WERI-Rb-1 (cell line): Measurements from ENCODE around the gene SOX5.

Source experiments
- DNase-seq: peaks from one replicate; pipeline ENCODE4 v3.0.0-alpha.2; 2020
- H3K27ac ChIP-seq: fragments of 250-450 bp; sonication (Bioruptor Pico); 2 replicates; pipeline ENCODE4 v1.5.1; 2020; ENCODE audit warnings: mild to moderate bottlenecking, moderate library complexity
- H3K27me3 ChIP-seq: fragments of 250-450 bp; sonication (Bioruptor Pico); 2 replicates; pipeline ENCODE4 v1.5.1; 2021; ENCODE audit warnings: mild to moderate bottlenecking, low read depth, moderate library complexity; ENCODE audit not compliant: insufficient read depth, severe bottlenecking
- H3K36me3 ChIP-seq: fragments of 250-450 bp; sonication (Bioruptor Pico); 2 replicates; pipeline ENCODE4 v1.5.1; 2020; ENCODE audit warnings: mild to moderate bottlenecking, moderate library complexity
- H3K4me3 ChIP-seq: 2 replicates; pipeline ENCODE4 v1.5.1; 2011; ENCODE audit warnings: low read depth, mild to moderate bottlenecking, control low read depth, low read length
- H3K9me3 ChIP-seq: fragments of 250-450 bp; sonication (Bioruptor Pico); 2 replicates; pipeline ENCODE4 v1.5.1; 2021; ENCODE audit warnings: mild to moderate bottlenecking, moderate library complexity; ENCODE audit not compliant: severe bottlenecking
- CTCF ChIP-seq: IDR thresholded peaks from 2 replicates; pipeline ENCODE4 v1.5.1; 2011; ENCODE audit warnings: low read depth, mild to moderate bottlenecking, control low read depth, inconsistent platforms, low read length

SOX5 gene

GRCh38 chr12:23750923-23751322 lies 198.5 kb downstream of the SOX5 start:
- Histone ChIP-seq H3K4me3 (no peak overlapping the region), H3K9me3 (no peaks in the 10 kb centered on the region), H3K36me3 (no peaks in the 10 kb centered on the region), H3K27ac (no peak overlapping the region), H3K27me3 (no peaks in the 10 kb centered on the region)
- DNase-seq = no peak
- no peak for TF ChIP-seq CTCF

- no peaks in the 10 kb centered on the region for H3K27me3 ChIP-seq
- H3K9me3 ChIP-seq = no peaks in the 10 kb centered on the region
- no peak for DNase-seq
- no peaks in the 10 kb centered on the region for H3K36me3 ChIP-seq
- no peak overlapping the region for H3K27ac ChIP-seq
- H3K4me3 ChIP-seq = no peak overlapping the region
- no peak for TF ChIP-seq CTCF
Observed at GRCh38 chr12:23744696-23745095, 204.8 kb downstream of the SOX5 start.

- no peak for DNase-seq
- H3K4me3 ChIP-seq = no peak overlapping the region
- H3K27ac ChIP-seq = no peak overlapping the region
- no peak for TF ChIP-seq CTCF
- no peaks in the 10 kb centered on the region for H3K9me3 ChIP-seq
- no peaks in the 10 kb centered on the region for H3K27me3 ChIP-seq
- no peaks in the 10 kb centered on the region for H3K36me3 ChIP-seq
Observed at GRCh38 chr12:23742574-23742973, 206.9 kb downstream of the SOX5 start.

- no peaks in the 10 kb centered on the region for H3K27me3 ChIP-seq
- H3K9me3 ChIP-seq = no peaks in the 10 kb centered on the region
- DNase-seq = no peak
- TF ChIP-seq CTCF = no peak
- no peak overlapping the region for H3K4me3 ChIP-seq
- no peaks in the 10 kb centered on the region for H3K36me3 ChIP-seq
- H3K27ac ChIP-seq = no peak overlapping the region
Observed at GRCh38 chr12:23731493-23731892, 218.0 kb downstream of the SOX5 start.

- Histone ChIP-seq H3K27ac (no peak overlapping the region), H3K4me3 (no peak overlapping the region)
- TF ChIP-seq CTCF = no peak
Observed at GRCh38 chr12:23731035-23731434, 218.4 kb downstream of the SOX5 start.

GRCh38 chr12:23729359-23729758 lies 220.1 kb downstream of the SOX5 start:
- DNase-seq = no peak
- no peak for TF ChIP-seq CTCF
- H3K36me3 ChIP-seq = no peaks in the 10 kb centered on the region

More at GRCh38 chr12:23731035-23731434, 218.4 kb downstream of the SOX5 start:
- Histone ChIP-seq H3K27me3 (no peaks in the 10 kb centered on the region), H3K36me3 (no peaks in the 10 kb centered on the region), H3K9me3 (no peaks in the 10 kb centered on the region)
- DNase-seq = no peak

More at GRCh38 chr12:23729359-23729758, 220.1 kb downstream of the SOX5 start:
- Histone ChIP-seq H3K4me3 (no peak overlapping the region), H3K27ac (no peak overlapping the region), H3K27me3 (no peaks in the 10 kb centered on the region), H3K9me3 (no peaks in the 10 kb centered on the region)
